Measurements from ENCODE around the gene TXNRD2. TPM values are rescaled to one million over a fixed set of nuclear protein-coding genes. Genes with fewer than 3 reads are reported as not detected.

The TXNRD2 gene
- total RNA-seq, 1 donor from 2014 or later = 15.0 TPM

- no peak for DNase-seq (ENCODE audit: low read depth)
These were observed 78.9 kb downstream of the TXNRD2 start for GRCh38 chr22:19862619-19863246.

- DNase-seq (ENCODE audit: low read depth) = no peak
These were observed 81.6 kb downstream of the TXNRD2 start for GRCh38 chr22:19859861-19860510.

- no peak for DNase-seq (ENCODE audit: low read depth)
These were observed 84.2 kb downstream of the TXNRD2 start for GRCh38 chr22:19857382-19857781.

GRCh38 chr22:19855504-19856409 is 85.9 kb downstream of the TXNRD2 start:
- DNase-seq (ENCODE audit: low read depth) = peak; percentile 35

GRCh38 chr22:19854778-19855503 is 86.7 kb downstream of the TXNRD2 start, which contains the start of the genes GNB1L and RTL10:
TSS of gene GNB1L (minus strand) at chr22:19854874. CDS start at chr22:19821355, 33,519 bp downstream.
TSS of gene RTL10 (minus strand) at chr22:19854874. CDS start at chr22:19852261, 2,613 bp downstream.
- peak; percentile 88 for DNase-seq (ENCODE audit: low read depth)

GRCh38 chr22:19853879-19854777 is 87.5 kb downstream of the TXNRD2 start:
- no peak for DNase-seq (ENCODE audit: low read depth)

GRCh38 chr22:19853058-19853878 is 88.3 kb downstream of the TXNRD2 start:
- no peak for DNase-seq (ENCODE audit: low read depth)

GRCh38 chr22:19852177-19852781 is 89.3 kb downstream of the TXNRD2 start:
- no peak for DNase-seq (ENCODE audit: low read depth)

- no peak for DNase-seq (ENCODE audit: low read depth)
These were observed 90.1 kb downstream of the TXNRD2 start for GRCh38 chr22:19851291-19852176.

- no peak for DNase-seq (ENCODE audit: low read depth)
These were observed 90.9 kb downstream of the TXNRD2 start for GRCh38 chr22:19850763-19851109.

GRCh38 chr22:19849835-19850762 is 91.5 kb downstream of the TXNRD2 start:
- no peak for DNase-seq (ENCODE audit: low read depth)

GRCh38 chr22:19848298-19849224 is 93.1 kb downstream of the TXNRD2 start:
- DNase-seq (ENCODE audit: low read depth) = peak; percentile 53

- DNase-seq (ENCODE audit: low read depth) = no peak
These were observed 94.3 kb downstream of the TXNRD2 start for GRCh38 chr22:19847345-19847632.

- no peak for DNase-seq (ENCODE audit: low read depth)
These were observed 94.8 kb downstream of the TXNRD2 start for GRCh38 chr22:19846620-19847344.

GRCh38 chr22:19845054-19845722 is 96.4 kb downstream of the TXNRD2 start:
- no peak for DNase-seq (ENCODE audit: low read depth)
